ENCODE data around the gene MYH6.

The MYH6 gene

GRCh38 chr14:23375527-23376251 is 32.4 kb downstream of the MYH6 start:
- DNase-seq: no peak

GRCh38 chr14:23373041-23373440 is 35.0 kb downstream of the MYH6 start:
- DNase-seq: no peak

- no peak for DNase-seq
Observed at GRCh38 chr14:23372509-23372908, 35.6 kb downstream of the MYH6 start, which contains the start of gene IL25. TSS of gene IL25 (plus strand) at chr14:23372809.

DNA sequence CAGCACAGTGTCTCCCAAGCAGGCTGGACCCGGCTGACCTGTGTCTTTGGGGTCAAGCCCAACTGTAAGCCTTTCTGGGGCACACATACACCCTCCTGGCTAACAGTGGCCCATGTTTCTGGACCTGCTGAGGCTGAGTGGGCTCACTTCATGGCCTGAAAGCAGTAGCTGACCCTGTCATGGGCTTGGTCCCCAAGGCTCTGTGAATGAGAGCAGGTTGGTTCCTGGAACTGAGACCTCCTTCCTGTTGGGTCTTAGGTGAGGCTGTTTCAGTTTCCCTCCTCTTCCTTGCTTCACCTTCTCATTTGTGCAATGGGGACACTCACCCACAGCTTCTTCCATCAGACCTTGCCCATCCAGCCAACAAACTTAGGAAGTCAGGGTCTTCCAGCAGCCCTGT is 36.2 kb downstream of the MYH6 start:
- DNase-seq: no peak

GRCh38 chr14:23370221-23370620 is 37.9 kb downstream of the MYH6 start:
- DNase-seq: no peak

DNA sequence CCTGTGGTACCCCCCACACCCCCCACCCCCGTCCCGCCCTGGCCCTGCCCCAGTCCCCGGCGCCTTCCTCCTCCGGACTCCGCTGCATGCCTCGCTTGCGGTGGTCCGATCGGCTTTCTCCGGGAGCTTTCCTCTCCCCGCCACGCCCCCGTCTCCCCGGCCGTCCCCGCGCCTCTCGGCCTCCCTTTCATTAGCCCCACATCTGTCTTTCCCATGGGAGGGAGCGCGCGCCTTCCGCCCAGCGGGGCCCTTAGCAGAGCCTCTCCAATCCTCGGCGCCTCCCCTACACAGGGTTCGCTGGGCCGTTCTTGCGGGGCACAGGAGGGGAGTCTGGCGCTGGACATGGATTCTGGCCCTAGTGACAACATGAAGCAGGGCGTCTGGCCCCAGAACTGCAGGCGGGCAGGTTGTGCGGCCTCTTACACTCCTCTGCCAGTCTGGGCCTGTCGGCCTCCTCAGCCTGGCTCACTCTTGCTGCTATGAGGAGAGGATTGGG is 41.6 kb downstream of the MYH6 start:
- DNase-seq: peak; percentile 94

DNA sequence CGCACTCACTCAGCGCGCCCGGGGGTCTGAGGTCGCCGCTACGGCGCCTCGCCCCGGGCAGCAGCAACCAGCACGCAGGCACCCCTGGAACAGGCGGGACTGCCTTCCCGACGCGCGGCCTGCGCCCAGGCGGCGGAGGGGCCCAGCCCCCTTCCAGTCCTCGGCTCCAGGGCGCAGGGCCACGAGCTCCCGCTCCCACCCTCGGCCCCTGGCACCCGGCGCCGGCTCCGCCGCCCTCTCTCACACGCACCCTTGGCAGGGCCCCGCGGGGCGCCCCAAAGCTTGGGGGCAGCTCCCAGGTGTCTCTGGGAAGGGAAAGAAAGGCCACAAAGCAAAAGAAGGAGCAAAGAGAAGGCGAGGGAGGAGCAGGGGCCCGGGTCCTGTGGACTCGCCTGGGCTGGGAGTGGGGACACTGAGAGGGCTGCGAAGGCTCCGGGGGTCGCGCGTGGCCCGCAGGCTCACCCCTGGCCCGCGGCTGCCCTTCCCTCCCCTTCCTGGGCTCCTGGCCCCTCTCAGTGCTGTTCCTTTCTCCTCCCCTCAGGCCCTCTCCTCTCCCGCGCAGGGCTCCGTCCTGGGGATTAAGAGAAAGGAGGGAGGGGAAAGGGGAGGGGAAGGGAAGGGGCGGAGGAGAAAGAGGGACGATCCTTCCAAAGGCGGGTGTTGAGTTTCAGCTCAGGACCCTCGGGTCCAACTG is 42.2 kb downstream of the MYH6 start:
- peak; percentile 94 for DNase-seq

DNA sequence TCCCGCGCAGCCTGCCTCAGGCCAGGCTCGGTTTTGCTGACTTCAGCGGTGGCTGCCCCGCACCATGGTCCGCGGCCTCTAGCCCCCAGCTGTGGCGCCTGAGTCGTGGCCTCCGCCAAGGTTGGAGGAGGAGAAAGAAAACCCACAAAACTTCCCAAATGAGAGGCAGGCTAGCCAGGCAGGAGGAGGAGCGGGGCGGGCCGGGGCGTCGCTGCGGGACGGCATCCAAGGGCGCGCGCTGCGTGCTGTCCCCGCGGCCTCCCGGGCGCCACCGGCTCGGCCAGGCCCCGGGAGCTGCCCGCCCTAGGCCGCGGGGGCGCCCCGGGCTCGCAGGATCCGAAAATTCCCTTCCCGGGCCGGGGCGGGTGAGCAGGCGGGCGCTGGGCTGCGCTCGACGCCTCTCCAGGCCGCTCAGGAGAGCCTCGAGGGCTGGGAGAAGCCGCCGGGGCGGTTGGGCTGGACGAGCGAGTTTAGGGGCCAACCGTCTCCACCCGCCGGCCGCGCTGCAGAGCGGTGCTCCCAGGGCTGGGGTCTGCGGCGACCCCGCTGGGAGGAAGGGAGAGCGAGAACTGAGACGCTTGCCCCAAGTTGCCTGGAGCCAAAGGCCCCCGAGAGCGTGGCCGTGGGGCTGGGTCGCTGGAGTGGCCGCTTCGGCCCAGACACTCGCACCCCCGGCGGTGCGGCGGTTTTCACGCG is 42.9 kb downstream of the MYH6 start, which contains the start of gene EFS:
Gene EFS, minus strand, starts transcription at position 137 of the 696 bp plus-strand sequence. CDS start 147 bp downstream, outside the sequence.
- DNase-seq: no peak

GRCh38 chr14:23364164-23365035 is 43.7 kb downstream of the MYH6 start:
- peak; percentile 97 for DNase-seq

DNA sequence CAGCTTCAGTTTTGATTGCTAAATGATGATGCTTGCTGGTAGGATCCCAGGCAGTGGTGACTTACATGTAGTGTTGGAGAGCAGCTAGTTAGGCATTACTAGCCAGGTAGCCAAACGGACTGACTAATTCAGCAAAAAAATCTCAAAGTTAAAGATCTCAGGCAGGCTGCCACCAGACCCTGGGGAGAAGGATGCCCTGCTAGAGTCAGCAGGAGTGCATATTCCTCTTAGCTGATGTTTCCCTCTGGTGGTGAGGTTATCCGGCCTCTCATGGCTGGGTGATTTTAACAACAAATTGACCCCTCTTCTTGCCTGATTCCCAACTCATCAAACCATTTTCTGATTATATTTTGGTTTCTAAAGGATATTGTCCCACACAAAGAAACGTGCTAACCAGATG is 45.9 kb downstream of the MYH6 start:
- no peak for DNase-seq

- DNase-seq: no peak
Observed at GRCh38 chr14:23361763-23362162, 46.3 kb downstream of the MYH6 start.

- DNase-seq: no peak
Observed at GRCh38 chr14:23361320-23361719, 46.8 kb downstream of the MYH6 start.

GRCh38 chr14:23360496-23360895 is 47.6 kb downstream of the MYH6 start:
- DNase-seq: no peak

- DNase-seq: no peak
Observed at GRCh38 chr14:23359722-23360447, 48.2 kb downstream of the MYH6 start.

GRCh38 chr14:23359167-23359626 is 48.9 kb downstream of the MYH6 start:
- no peak for DNase-seq

GRCh38 chr14:23358553-23359166 is 49.4 kb downstream of the MYH6 start:
- no peak for DNase-seq

GRCh38 chr14:23358042-23358441 is 50.0 kb downstream of the MYH6 start:
- no peak for DNase-seq

GRCh38 chr14:23357261-23357660 is 50.8 kb downstream of the MYH6 start:
- no peak for DNase-seq

GRCh38 chr14:23356662-23357061 is 51.4 kb downstream of the MYH6 start:
- DNase-seq: no peak

DNA sequence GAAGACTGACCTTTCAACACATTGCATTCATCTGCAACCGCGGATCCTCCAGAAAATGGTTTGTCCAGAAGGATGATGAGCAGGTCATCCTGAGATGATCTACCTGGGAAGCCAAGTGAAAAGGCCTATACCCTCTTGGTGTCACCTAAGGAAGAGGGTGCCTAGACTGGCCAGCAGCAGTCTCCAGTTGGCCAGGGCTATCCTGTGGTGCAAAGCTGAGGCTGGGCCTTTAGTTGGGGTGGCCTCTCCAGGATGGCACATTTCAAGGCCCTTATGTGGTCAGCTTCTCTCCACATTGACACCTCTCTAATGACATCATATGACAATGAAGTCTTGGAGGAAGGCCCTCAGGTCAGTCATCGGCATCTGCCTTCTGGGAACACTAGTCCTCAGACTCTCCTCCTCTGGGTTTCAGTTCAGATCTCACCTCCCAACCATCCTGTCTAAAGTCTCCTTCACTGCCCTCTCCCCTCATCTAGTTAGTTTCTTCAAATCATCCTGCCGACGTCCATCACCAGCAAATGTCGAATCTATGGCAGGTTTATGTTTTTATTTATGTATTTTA is 52.1 kb downstream of the MYH6 start:
- DNase-seq: no peak

GRCh38 chr14:23354990-23355389 is 53.1 kb downstream of the MYH6 start:
- DNase-seq: no peak

Data from DMS79 treated with DMSO at 0.1 percent for 48 hours (cell line).